SU-DHL-6 (cell line): ENCODE results near the gene PPFIA4.

Experiments
- H2AFZ ChIP-seq: fragments of 200-600 bp; sonication (generic); 2 replicates; pipeline ENCODE4 v1.6.1; 2014; ENCODE audit warnings: low read depth, mild to moderate bottlenecking, moderate library complexity, mixed read lengths, antibody characterized with exemption, low read length; ENCODE audit not compliant: severe bottlenecking
- H3F3A ChIP-seq: fragments of 200-600 bp; shearing (Covaris generic); 2 replicates; pipeline ENCODE4 v1.6.0; 2016; ENCODE audit warnings: antibody characterized with exemption, mild to moderate bottlenecking; ENCODE audit not compliant: insufficient read depth
- H3K27ac ChIP-seq: fragments of 200-600 bp; sonication (generic); 2 replicates; pipeline ENCODE4 v1.5.1; 2016; ENCODE audit warnings: low read depth, mild to moderate bottlenecking, low read length, moderate library complexity, mixed read lengths
- H3K27me3 ChIP-seq: fragments of 200-600 bp; sonication (generic), shearing (Covaris generic); 2 replicates; pipeline ENCODE4 v1.6.0; 2014; ENCODE audit warnings: mild to moderate bottlenecking, low read length
- H3K36me3 ChIP-seq: fragments of 200-600 bp; sonication (generic); 2 replicates; pipeline ENCODE4 v1.6.1; 2014; ENCODE audit warnings: mild to moderate bottlenecking, low read length, mixed read lengths
- H3K4me2 ChIP-seq: fragments of 300-600, 200-600 bp; shearing (Covaris generic), sonication (generic); 2 replicates; pipeline ENCODE4 v1.6.0; 2014; ENCODE audit warnings: low read length, low read depth, mild to moderate bottlenecking; ENCODE audit not compliant: poor library complexity, severe bottlenecking
- H3K4me3 ChIP-seq: fragments of 200-600 bp; sonication (generic); 2 replicates; pipeline ENCODE4 v1.5.1; 2014; ENCODE audit warnings: antibody characterized with exemption, low read length, mild to moderate bottlenecking, mixed read lengths; ENCODE audit not compliant: insufficient read depth, poor library complexity, severe bottlenecking
- H3K79me2 ChIP-seq: fragments of 200-600 bp; sonication (generic); 2 replicates; pipeline ENCODE4 v1.6.1; 2014; ENCODE audit warnings: mild to moderate bottlenecking, low read length, moderate library complexity; ENCODE audit not compliant: insufficient read depth
- H3K9ac ChIP-seq: fragments of 200-600 bp; sonication (generic); 2 replicates; pipeline ENCODE4 v1.7.0; 2014; ENCODE audit warnings: mild to moderate bottlenecking, low read length
- H3K9me2 ChIP-seq: fragments of 200-600 bp; sonication (generic); replicated peaks from 2 replicates; pipeline ENCODE4 v1.6.1; 2014; ENCODE audit warnings: low read length; ENCODE audit not compliant: insufficient read depth
- H3K9me3 ChIP-seq: fragments of 200-600 bp; sonication (generic); 2 replicates; pipeline ENCODE4 v1.6.1; 2014; ENCODE audit warnings: low read length, mixed read lengths; ENCODE audit not compliant: insufficient read depth
- H4K20me1 ChIP-seq: fragments of 200-600 bp; sonication (generic); 2 replicates; pipeline ENCODE4 v1.6.1; 2014; ENCODE audit warnings: low read depth, mild to moderate bottlenecking, antibody characterized with exemption, low read length, moderate library complexity, mixed read lengths
- EZH2phosphoT487 ChIP-seq: fragments of 200-600 bp; sonication (generic), shearing (Covaris generic); conservative IDR thresholded peaks from 2 replicates; pipeline ENCODE4 v1.6.1; 2018; ENCODE audit warnings: mild to moderate bottlenecking, antibody characterized with exemption, low read length, moderate library complexity, mixed read lengths
- TF ChIP-seq, protein P1 (sequence below): fragments of 200-600 bp; sonication (generic); IDR thresholded peaks from one replicate; pipeline ENCODE4 v1.5.1; 2017; ENCODE audit warnings: antibody characterized with exemption, mild to moderate bottlenecking, low read length, moderate library complexity; ENCODE audit not compliant: insufficient read depth, poor library complexity, severe bottlenecking

PPFIA4 gene

DNA sequence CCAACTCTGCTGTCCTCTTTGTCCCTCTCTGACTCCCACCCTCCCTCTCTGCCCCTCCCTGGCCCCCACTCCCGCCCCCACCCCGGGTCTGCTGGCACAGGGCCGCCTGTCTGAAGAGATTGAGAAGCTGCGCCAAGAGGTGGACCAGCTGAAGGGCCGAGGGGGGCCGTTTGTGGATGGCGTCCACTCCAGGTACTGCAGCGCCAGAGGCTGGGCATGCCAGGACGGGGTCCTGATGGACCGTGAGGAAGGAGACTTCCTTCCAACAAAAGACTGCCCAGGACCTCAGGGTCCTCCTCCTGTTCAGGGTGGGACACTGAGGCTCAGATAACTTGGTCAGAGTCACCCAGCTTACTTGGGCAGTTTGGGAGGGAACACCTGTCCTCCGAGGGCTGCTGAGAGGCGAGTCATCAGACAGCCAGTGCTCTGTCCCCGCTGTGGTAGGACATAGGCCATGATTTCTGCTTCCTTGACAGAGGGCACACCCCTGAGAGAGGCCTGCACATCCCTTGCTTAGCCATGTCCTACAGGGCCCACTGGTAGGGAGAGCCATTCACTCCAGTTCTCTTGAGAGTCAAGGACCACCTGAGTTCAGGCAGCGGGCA is 23.4 kb downstream of the PPFIA4 start:
- Histone ChIP-seq H3K4me3 (no peak overlapping the region), H3K9me3 (no peaks in the 10 kb centered on the region), H3K9me2 (no peaks in the 10 kb centered on the region), H3K36me3 (no peaks in the 10 kb centered on the region), H2AFZ (no peak overlapping the region), H3K79me2 (no peaks in the 10 kb centered on the region), H3K27ac (no peak overlapping the region), H3F3A (no peaks in the 10 kb centered on the region), H4K20me1 (no peaks in the 10 kb centered on the region), H3K4me2 (no peak overlapping the region), H3K9ac (no peak overlapping the region), H3K27me3 (no peaks in the 10 kb centered on the region)
- no peak for TF ChIP-seq EZH2phosphoT487
- TF ChIP-seq, protein P1, sequence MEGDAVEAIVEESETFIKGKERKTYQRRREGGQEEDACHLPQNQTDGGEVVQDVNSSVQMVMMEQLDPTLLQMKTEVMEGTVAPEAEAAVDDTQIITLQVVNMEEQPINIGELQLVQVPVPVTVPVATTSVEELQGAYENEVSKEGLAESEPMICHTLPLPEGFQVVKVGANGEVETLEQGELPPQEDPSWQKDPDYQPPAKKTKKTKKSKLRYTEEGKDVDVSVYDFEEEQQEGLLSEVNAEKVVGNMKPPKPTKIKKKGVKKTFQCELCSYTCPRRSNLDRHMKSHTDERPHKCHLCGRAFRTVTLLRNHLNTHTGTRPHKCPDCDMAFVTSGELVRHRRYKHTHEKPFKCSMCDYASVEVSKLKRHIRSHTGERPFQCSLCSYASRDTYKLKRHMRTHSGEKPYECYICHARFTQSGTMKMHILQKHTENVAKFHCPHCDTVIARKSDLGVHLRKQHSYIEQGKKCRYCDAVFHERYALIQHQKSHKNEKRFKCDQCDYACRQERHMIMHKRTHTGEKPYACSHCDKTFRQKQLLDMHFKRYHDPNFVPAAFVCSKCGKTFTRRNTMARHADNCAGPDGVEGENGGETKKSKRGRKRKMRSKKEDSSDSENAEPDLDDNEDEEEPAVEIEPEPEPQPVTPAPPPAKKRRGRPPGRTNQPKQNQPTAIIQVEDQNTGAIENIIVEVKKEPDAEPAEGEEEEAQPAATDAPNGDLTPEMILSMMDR, result no peak

DNA sequence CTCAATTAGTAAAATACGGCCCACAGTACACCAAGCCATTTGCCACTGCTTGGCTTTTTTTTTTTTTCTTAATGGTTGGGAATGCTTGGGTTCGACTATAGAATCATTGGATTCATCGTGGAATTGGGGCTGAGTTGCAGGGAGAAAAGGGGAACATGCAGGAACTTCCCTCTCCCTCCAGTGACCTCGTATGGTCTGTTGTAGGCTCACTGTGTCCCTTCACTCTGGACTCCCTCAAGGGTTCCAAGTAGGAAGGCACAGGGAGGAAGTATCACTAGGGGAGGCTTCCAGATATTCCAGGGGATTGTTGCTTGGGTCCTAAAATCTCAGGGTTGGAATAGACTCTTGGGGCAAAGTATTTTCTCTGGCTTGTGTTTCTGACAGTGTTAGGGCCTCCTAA is 24.5 kb downstream of the PPFIA4 start:
- Histone ChIP-seq H3K36me3 (no peaks in the 10 kb centered on the region), H2AFZ (no peak overlapping the region), H4K20me1 (no peaks in the 10 kb centered on the region), H3K27ac (no peak overlapping the region), H3F3A (no peaks in the 10 kb centered on the region), H3K27me3 (no peaks in the 10 kb centered on the region), H3K9me3 (no peaks in the 10 kb centered on the region), H3K9me2 (no peaks in the 10 kb centered on the region), H3K4me2 (no peak overlapping the region), H3K4me3 (no peak overlapping the region), H3K9ac (no peak overlapping the region), H3K79me2 (no peaks in the 10 kb centered on the region)
- TF ChIP-seq, protein P1, result no peak
- TF ChIP-seq EZH2phosphoT487, result no peak

DNA sequence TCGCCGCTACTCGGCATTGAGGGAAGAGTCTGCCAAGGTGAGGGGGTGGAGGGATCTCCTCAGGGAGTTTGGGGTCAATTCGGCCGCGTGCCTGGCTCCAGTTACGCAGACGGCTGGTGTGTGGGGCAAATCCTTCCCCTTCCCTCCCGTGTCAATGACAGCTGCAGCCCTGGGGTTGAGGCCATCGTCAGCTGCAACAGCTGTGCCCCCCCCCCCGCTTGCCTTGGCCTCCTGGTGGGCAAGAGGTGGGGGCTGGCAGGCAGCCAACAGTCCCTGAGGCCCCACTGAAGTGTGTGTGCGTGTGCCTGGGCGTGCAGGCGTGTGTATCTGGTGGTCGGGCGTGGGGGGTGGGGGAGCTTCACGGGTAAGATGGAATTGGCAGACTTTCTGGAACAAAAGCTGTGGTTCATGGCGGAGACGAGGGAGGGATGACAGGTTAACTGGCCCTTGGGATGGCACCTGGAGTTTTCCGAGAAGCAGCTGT is 25.6 kb downstream of the PPFIA4 start:
- Histone ChIP-seq H3K27ac (no peak overlapping the region), H3K4me2 (no peak overlapping the region), H3K9ac (no peak overlapping the region), H3K9me2 (no peaks in the 10 kb centered on the region), H2AFZ (no peak overlapping the region), H3K27me3 (no peaks in the 10 kb centered on the region), H3K79me2 (no peaks in the 10 kb centered on the region), H3K9me3 (no peaks in the 10 kb centered on the region), H3K4me3 (no peak overlapping the region), H3K36me3 (no peaks in the 10 kb centered on the region), H4K20me1 (no peaks in the 10 kb centered on the region), H3F3A (no peaks in the 10 kb centered on the region)
- TF ChIP-seq, protein P1, result no peak
- TF ChIP-seq EZH2phosphoT487, result no peak
